ENCODE data around the gene CFAP299.

DNA sequence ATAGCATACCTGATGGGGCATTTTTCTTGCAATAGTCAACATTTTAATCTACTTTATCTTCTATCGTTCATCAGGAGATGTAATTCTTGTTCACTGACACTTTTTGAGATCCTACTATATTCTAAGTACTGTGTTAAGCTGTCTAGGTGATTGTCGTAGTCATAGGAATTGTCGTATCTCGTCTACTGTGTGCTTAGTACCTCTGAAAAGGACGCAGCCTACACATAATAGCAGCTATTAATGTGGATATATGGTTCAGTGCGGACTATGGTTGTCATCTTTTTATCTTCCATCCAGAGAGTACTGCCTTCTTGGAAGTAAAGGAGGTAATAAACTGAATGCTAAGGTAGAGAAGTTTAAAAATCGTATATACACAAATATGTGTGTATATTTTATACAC is 21.9 kb upstream of the CFAP299 start:
- TF ChIP-seq, protein P1, sequence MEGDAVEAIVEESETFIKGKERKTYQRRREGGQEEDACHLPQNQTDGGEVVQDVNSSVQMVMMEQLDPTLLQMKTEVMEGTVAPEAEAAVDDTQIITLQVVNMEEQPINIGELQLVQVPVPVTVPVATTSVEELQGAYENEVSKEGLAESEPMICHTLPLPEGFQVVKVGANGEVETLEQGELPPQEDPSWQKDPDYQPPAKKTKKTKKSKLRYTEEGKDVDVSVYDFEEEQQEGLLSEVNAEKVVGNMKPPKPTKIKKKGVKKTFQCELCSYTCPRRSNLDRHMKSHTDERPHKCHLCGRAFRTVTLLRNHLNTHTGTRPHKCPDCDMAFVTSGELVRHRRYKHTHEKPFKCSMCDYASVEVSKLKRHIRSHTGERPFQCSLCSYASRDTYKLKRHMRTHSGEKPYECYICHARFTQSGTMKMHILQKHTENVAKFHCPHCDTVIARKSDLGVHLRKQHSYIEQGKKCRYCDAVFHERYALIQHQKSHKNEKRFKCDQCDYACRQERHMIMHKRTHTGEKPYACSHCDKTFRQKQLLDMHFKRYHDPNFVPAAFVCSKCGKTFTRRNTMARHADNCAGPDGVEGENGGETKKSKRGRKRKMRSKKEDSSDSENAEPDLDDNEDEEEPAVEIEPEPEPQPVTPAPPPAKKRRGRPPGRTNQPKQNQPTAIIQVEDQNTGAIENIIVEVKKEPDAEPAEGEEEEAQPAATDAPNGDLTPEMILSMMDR (IDR thresholded peaks at IDR 0.05 in 8 of 11, conservative IDR thresholded peaks at IDR 0.05 in 3 of 11): no peak
- no peak for TF ChIP-seq POLR2A (IDR thresholded peaks at IDR 0.05)
- TF ChIP-seq POLR2AphosphoS5 (IDR thresholded peaks at IDR 0.05): no peak
